Measurements from ENCODE around the gene RDX.
A peak's percentile ranks its signal among the peaks of the same experiment; 100 is the strongest.

The RDX gene

GRCh38 chr11:110182886-110183285, 113.5 kb downstream of the RDX start:
- no peak for TF ChIP-seq CTCF (conservative IDR thresholded peaks at IDR 0.05; ENCODE audit: low read depth, low read length)
- no peak for DNase-seq (ENCODE audit: low read depth)
- H3K4me3 ChIP-seq (ENCODE audit: low read depth, low read length): no peak overlapping the region

GRCh38 chr11:110179064-110179463, 117.3 kb downstream of the RDX start:
- no peak overlapping the region for H3K4me3 ChIP-seq (ENCODE audit: low read depth, low read length)
- no peak for TF ChIP-seq CTCF (conservative IDR thresholded peaks at IDR 0.05; ENCODE audit: low read depth, low read length)
- no peak for DNase-seq (ENCODE audit: low read depth)

GRCh38 chr11:110177086-110177456, 119.3 kb downstream of the RDX start:
- no peak overlapping the region for H3K4me3 ChIP-seq (ENCODE audit: low read depth, low read length)
- no peak for DNase-seq (ENCODE audit: low read depth)
- TF ChIP-seq CTCF (conservative IDR thresholded peaks at IDR 0.05; ENCODE audit: low read depth, low read length): no peak

- peak; percentile 64 for DNase-seq (ENCODE audit: low read depth)
- no peak for TF ChIP-seq CTCF (conservative IDR thresholded peaks at IDR 0.05; ENCODE audit: low read depth, low read length)
- H3K4me3 ChIP-seq (ENCODE audit: low read depth, low read length): no peak overlapping the region
These were observed 119.9 kb downstream of the RDX start for GRCh38 chr11:110176366-110177085.

GRCh38 chr11:110174645-110175310, 121.6 kb downstream of the RDX start:
- DNase-seq (ENCODE audit: low read depth): peak; percentile 84
- TF ChIP-seq CTCF (conservative IDR thresholded peaks at IDR 0.05; ENCODE audit: low read depth, low read length): no peak
- H3K4me3 ChIP-seq (ENCODE audit: low read depth, low read length): no peak overlapping the region

- TF ChIP-seq CTCF (conservative IDR thresholded peaks at IDR 0.05; ENCODE audit: low read depth, low read length): peak; percentile 96
- DNase-seq (ENCODE audit: low read depth): peak; percentile 93
- H3K4me3 ChIP-seq (ENCODE audit: low read depth, low read length): no peak overlapping the region
These were observed 122.4 kb downstream of the RDX start for GRCh38 chr11:110173811-110174644.

Data from choroid plexus epithelial cell (primary cell).